ENCODE measurements around the gene FLNB. TPM values are rescaled to one million over a fixed set of nuclear protein-coding genes. Genes with fewer than 3 reads are reported as not detected.

The FLNB gene
- total and polyA plus RNA-seq, 2 of the 4 experiments (the other 2 are of a cell fraction), result 78.0 to 136 TPM

GRCh38 chr3:57981483-57982087, 26.6 kb upstream of the FLNB start:
- dilution Hi-C loops (cut with HindIII; ENCODE audit: low sequenced_read_pairs, unreplicated experiment), result no loop called here
- POLR2A ChIA-PET (ENCODE audit: unreplicated experiment), result no interaction called here
- no peaks in the 10 kb centered on the region for H3K27me3 ChIP-seq (ENCODE audit: control insufficient read depth, insufficient read depth, low read length)
- H3K4me2 ChIP-seq (ENCODE audit: low read depth, low read length), result no peak overlapping the region
- H3K9ac ChIP-seq (ENCODE audit: low read depth, low read length), result no peak overlapping the region
- no peak overlapping the region for H3K4me3 ChIP-seq (ENCODE audit: insufficient read depth, low read depth, low read length)
- CTCF ChIA-PET, result interaction anchor here (0.6 kb wide), 1 partner anchor 746 kb away, joined by 5 read pairs; no protein-coding TSS in a partner anchor
- no peak overlapping the region for H3K56ac ChIP-seq (ENCODE audit: extremely low read depth, insufficient read depth, low read length)
- H4K8ac ChIP-seq (ENCODE audit: low read depth in 2 of 2, low read length in 2 of 2), result peak overlapping the region in 1 of 2 experiments; percentile 76; a peak in 1 of 4 replicates
- H3K9me3 ChIP-seq (ENCODE audit: control insufficient read depth, insufficient read depth, low read length), result no peaks in the 10 kb centered on the region
- peak overlapping the region; percentile 40 for H2BK5ac ChIP-seq (ENCODE audit: low read depth, low read length, poor library complexity, severe bottlenecking)
- H3K4me1 ChIP-seq (ENCODE audit: control insufficient read depth, insufficient read depth, low read length), result peaks cover 22% of the 10 kb centered on the region
- no peak for ATAC-seq (ENCODE audit: low read depth)
- H3K14ac ChIP-seq (replicated peaks; ENCODE audit: low read depth, low read length), result peak overlapping the region; percentile 83; the same call in 1 of the 2 replicates
- intact Hi-C loops (cut with micrococcal nuclease), result no loop called here
- peak overlapping the region; percentile 74; the same call in 1 of the 2 replicates for H4K5ac ChIP-seq (ENCODE audit: low read depth, low read length)
- peak overlapping the region; percentile 90 for H2BK120ac ChIP-seq (ENCODE audit: low read depth, low read length)
- H4K20me1 ChIP-seq (ENCODE audit: insufficient read depth, low read length), result no peaks in the 10 kb centered on the region
- peak overlapping the region; percentile 89 for H3K4ac ChIP-seq (ENCODE audit: low read depth, low read length)
- H3K18ac ChIP-seq (ENCODE audit: low read depth, low read length), result no peak overlapping the region
- peaks cover 0 to 15% of the 10 kb centered on the region in 2 experiments; a peak in 2 of 4 replicates for H3K79me1 ChIP-seq (ENCODE audit: low read depth in 1 of 2, low read length in 2 of 2)
- H3K9me1 ChIP-seq (ENCODE audit: insufficient read depth, low read length), result peaks cover 39% of the 10 kb centered on the region
- peak overlapping the region; percentile 7; the same call in 1 of the 2 replicates for H3K27ac ChIP-seq (ENCODE audit: insufficient read depth, low read length)
- peak overlapping the region; percentile 59; the same call in 1 of the 2 replicates for H4K91ac ChIP-seq (ENCODE audit: insufficient read depth, low read depth, low read length)
- in situ Hi-C loops (cut with MboI; ENCODE audit: low sequenced_read_pairs), result no loop called here
- H2AK5ac ChIP-seq (ENCODE audit: low read depth, low read length), result peak overlapping the region; percentile 94
- peak overlapping the region; percentile 64 for H2AFZ ChIP-seq (replicated peaks; ENCODE audit: low read length, poor library complexity)
- H3K36me3 ChIP-seq (ENCODE audit: control insufficient read depth, insufficient read depth, low read length), result no peaks in the 10 kb centered on the region
- BruUV-seq (replicated peaks), result no TSS peak
- H2BK15ac ChIP-seq (ENCODE audit: low read depth, low read length), result peak overlapping the region; percentile 93; the same call in 2 of the 3 replicates
- 94% methylated on average over 3 of the region's 10 CpGs; no CpG with 5 or more reads in 1 of the 2 experiments for WGBS, 2 experiments (ENCODE audit: extremely low coverage in 2 of 2, insufficient read length in 1 of 2)
- peak overlapping the region; percentile 52; the same call in 1 of the 2 replicates for H3K23ac ChIP-seq (ENCODE audit: low read depth, low read length)
- peak overlapping the region; percentile 77 for H2BK20ac ChIP-seq (ENCODE audit: low read depth, low read length)
- DNase-seq, result no peak
- peak overlapping the region; percentile 22 for H2AK9ac ChIP-seq (replicated peaks; ENCODE audit: low read depth, low read length, poor library complexity)
- TF ChIP-seq MXI1 (IDR thresholded peaks at IDR 0.05; ENCODE audit: borderline replicate concordance, low read depth, low read length) (no peak), NFE2L2 (IDR thresholded peaks at IDR 0.05; ENCODE audit: low read depth, low read length) (no peak), BHLHE40 (IDR thresholded peaks at IDR 0.05; ENCODE audit: low read depth, low read length) (no peak), CEBPB (IDR thresholded peaks at IDR 0.05; ENCODE audit: low read depth, low read length) (no peak), CTCF (conservative IDR thresholded peaks at IDR 0.05; ENCODE audit: low read depth, low read length) (no peak), SMC3 (IDR thresholded peaks at IDR 0.05; ENCODE audit: low read depth, low read length) (no peak), RCOR1 (IDR thresholded peaks at IDR 0.05; ENCODE audit: insufficient replicate concordance, low read length) (no peak), POLR2A (IDR thresholded peaks at IDR 0.05; ENCODE audit: low read depth, low read length) (no peak), ELK1 (IDR thresholded peaks at IDR 0.05; ENCODE audit: borderline replicate concordance, low read depth, low read length) (no peak), RAD21 (IDR thresholded peaks at IDR 0.05; ENCODE audit: low read length) (no peak), FOS (IDR thresholded peaks at IDR 0.05; ENCODE audit: low read depth, low read length) (no peak), MAFK (IDR thresholded peaks at IDR 0.05; ENCODE audit: low read depth, low read length) (no peak), RFX5 (IDR thresholded peaks at IDR 0.05; ENCODE audit: low read depth, low read length) (no peak), MAZ (IDR thresholded peaks at IDR 0.05; ENCODE audit: borderline replicate concordance, low read depth, low read length) (no peak)
- TF ChIP-seq, protein P1, sequence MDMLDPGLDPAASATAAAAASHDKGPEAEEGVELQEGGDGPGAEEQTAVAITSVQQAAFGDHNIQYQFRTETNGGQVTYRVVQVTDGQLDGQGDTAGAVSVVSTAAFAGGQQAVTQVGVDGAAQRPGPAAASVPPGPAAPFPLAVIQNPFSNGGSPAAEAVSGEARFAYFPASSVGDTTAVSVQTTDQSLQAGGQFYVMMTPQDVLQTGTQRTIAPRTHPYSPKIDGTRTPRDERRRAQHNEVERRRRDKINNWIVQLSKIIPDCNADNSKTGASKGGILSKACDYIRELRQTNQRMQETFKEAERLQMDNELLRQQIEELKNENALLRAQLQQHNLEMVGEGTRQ (IDR thresholded peaks at IDR 0.05; ENCODE audit: low read depth, low read length), result no peak
